GM23338 (cell line): ENCODE data around the gene DMD. TPM values are rescaled to one million over a fixed set of nuclear protein-coding genes. Genes with fewer than 3 reads are reported as not detected.

Experiments
- ATAC-seq: fragments of 200-7000 bp; cut with Tn5 transposase; 3 replicates; pipeline ENCODE4 v1.9.1; 2020
- DNase-seq: peaks from one replicate; pipeline ENCODE4 v3.0.0-alpha.2; 2015; ENCODE audit warnings: low spot score
- H2AFZ ChIP-seq: fragments of 200-600 bp; sonication (generic); 2 replicates; pipeline ENCODE4 v1.8.0; 2016; ENCODE audit warnings: antibody characterized with exemption, mild to moderate bottlenecking, moderate library complexity
- H3F3A ChIP-seq: fragments of 200-600 bp; sonication (generic); replicated peaks from 2 replicates; pipeline ENCODE4 v1.8.0; 2017; ENCODE audit warnings: antibody characterized with exemption, mixed run types, low read depth
- H3K27ac ChIP-seq: fragments of 200-600 bp; sonication (generic); 2 replicates; pipeline ENCODE4 v1.6.1; 2016; ENCODE audit warnings: low read depth
- H3K27me3 ChIP-seq: fragments of 200-600 bp; sonication (generic); 2 replicates; pipeline ENCODE4 v1.8.0; 2016; ENCODE audit warnings: mild to moderate bottlenecking, mixed run types, moderate library complexity; ENCODE audit not compliant: insufficient read depth
- H3K36me3 ChIP-seq: fragments of 200-600 bp; sonication (generic); 2 replicates; pipeline ENCODE4 v1.8.0; 2016; ENCODE audit warnings: mild to moderate bottlenecking; ENCODE audit not compliant: insufficient read depth
- H3K4me1 ChIP-seq: fragments of 200-600 bp; sonication (generic); 2 replicates; pipeline ENCODE4 v1.8.0; 2016; ENCODE audit warnings: mild to moderate bottlenecking, moderate library complexity; ENCODE audit not compliant: insufficient read depth
- H3K4me2 ChIP-seq: fragments of 200-600 bp; sonication (generic); 2 replicates; pipeline ENCODE4 v1.7.1; 2017; ENCODE audit warnings: mixed run types
- H3K4me3 ChIP-seq: fragments of 200-600 bp; sonication (generic); 2 replicates; pipeline ENCODE4 v1.6.1; 2016; ENCODE audit warnings: mixed run types
- H3K79me2 ChIP-seq: fragments of 200-600 bp; sonication (generic); replicated peaks from 2 replicates; pipeline ENCODE4 v1.8.0; 2017; ENCODE audit warnings: mild to moderate bottlenecking; ENCODE audit not compliant: insufficient read depth
- H3K9me2 ChIP-seq: fragments of 200-600 bp; sonication (generic); 2 replicates; pipeline ENCODE4 v1.8.0; 2017; ENCODE audit not compliant: insufficient read depth
- H4K20me1 ChIP-seq: fragments of 200-600 bp; sonication (generic); replicated peaks from 2 replicates; pipeline ENCODE4 v1.8.0; 2017; ENCODE audit warnings: mild to moderate bottlenecking; ENCODE audit not compliant: insufficient read depth
- H3K27ac Mint-ChIP-seq: 2 replicates; pipeline ENCODE4 v1.8.0; 2020; ENCODE audit warnings: inconsistent platforms, mild to moderate bottlenecking, moderate library complexity, mixed read lengths
- H3K27me3 Mint-ChIP-seq: 3 replicates; pipeline ENCODE4 v1.8.0; 2022; ENCODE audit warnings: low read depth, mild to moderate bottlenecking, moderate library complexity, mixed read lengths, inconsistent platforms; ENCODE audit not compliant: insufficient read depth, poor library complexity
- H3K36me3 Mint-ChIP-seq: 3 replicates; pipeline ENCODE4 v1.8.0; 2021; ENCODE audit warnings: low read depth, mild to moderate bottlenecking, inconsistent platforms, moderate library complexity, mixed read lengths
- H3K4me1 Mint-ChIP-seq: 3 replicates; pipeline ENCODE4 v1.8.0; 2020; ENCODE audit warnings: mild to moderate bottlenecking, inconsistent platforms, mixed read lengths
- H3K4me3 Mint-ChIP-seq: 3 replicates; pipeline ENCODE4 v1.8.0; 2021; ENCODE audit warnings: moderate library complexity, mild to moderate bottlenecking, inconsistent platforms, mixed read lengths
- H3K9me3 Mint-ChIP-seq: 3 replicates; pipeline ENCODE4 v1.8.0; 2020; ENCODE audit warnings: moderate library complexity, mild to moderate bottlenecking, inconsistent platforms, mixed read lengths
- EZH2 ChIP-seq: fragments of 200-600 bp; sonication (generic); IDR thresholded peaks from one replicate; pipeline ENCODE4 v1.8.0; 2017; ENCODE audit warnings: antibody characterized with exemption, mild to moderate bottlenecking, low read depth; ENCODE audit not compliant: unreplicated experiment
- JUNB ChIP-seq: IDR thresholded peaks from one replicate; pipeline ENCODE4 v1.6.1; 2016; ENCODE audit warnings: antibody characterized with exemption; ENCODE audit not compliant: unreplicated experiment
- NANOG ChIP-seq: IDR thresholded peaks from 2 replicates; pipeline ENCODE4 v1.6.1; 2016; ENCODE audit warnings: antibody characterized with exemption, borderline replicate concordance
- POLR2AphosphoS5 ChIP-seq: IDR thresholded peaks from 2 replicates; pipeline ENCODE4 v1.6.1; 2016; ENCODE audit warnings: antibody characterized with exemption, low read depth
- STAT1 ChIP-seq: IDR thresholded peaks from one replicate; pipeline ENCODE4 v1.6.1; 2016; ENCODE audit warnings: antibody characterized with exemption; ENCODE audit not compliant: unreplicated experiment
- polyA plus RNA-seq: library from polyadenylated mRNA; unstranded; fragments of >200 nt; fragmentation: Nextera tagmentation; extraction: Ambion mirVana; gene quantifications from 2 replicates; pipeline ENCODE4 v1.2.1, GENCODE V29; 2016
- total RNA-seq: library from RNA; depleted of rRNA; stranded (reverse); fragments of >200 nt; shearing (Covaris generic); gene quantifications from 2 replicates; pipeline ENCODE4 v1.2.3, GENCODE V29; 2014
- TF ChIP-seq, protein P1 (sequence below): IDR thresholded peaks from one replicate; pipeline ENCODE4 v1.6.1; 2018; ENCODE audit warnings: antibody characterized with exemption; ENCODE audit not compliant: unreplicated experiment
- TF ChIP-seq, protein P2 (sequence below), 2 experiments: fragments of 200-600 bp in 1 of 2; sonication (generic) in 1 of 2; conservative IDR thresholded peaks; 2 replicates each; pipeline versions ENCODE4 v1.5.1 to v1.6.1; 2016 to 2017; ENCODE audit warnings: antibody characterized with exemption in 2 of 2, low read depth in 2 of 2, mild to moderate bottlenecking in 2 of 2, moderate library complexity in 1 of 2
- TF ChIP-seq, protein P3 (sequence below): IDR thresholded peaks from 2 replicates; pipeline ENCODE4 v1.6.1; 2016; ENCODE audit warnings: antibody characterized with exemption

Gene DMD
- total and polyA plus RNA-seq, 2 experiments from 2014 or later, result 4.5 to 7.6 TPM

DNA sequence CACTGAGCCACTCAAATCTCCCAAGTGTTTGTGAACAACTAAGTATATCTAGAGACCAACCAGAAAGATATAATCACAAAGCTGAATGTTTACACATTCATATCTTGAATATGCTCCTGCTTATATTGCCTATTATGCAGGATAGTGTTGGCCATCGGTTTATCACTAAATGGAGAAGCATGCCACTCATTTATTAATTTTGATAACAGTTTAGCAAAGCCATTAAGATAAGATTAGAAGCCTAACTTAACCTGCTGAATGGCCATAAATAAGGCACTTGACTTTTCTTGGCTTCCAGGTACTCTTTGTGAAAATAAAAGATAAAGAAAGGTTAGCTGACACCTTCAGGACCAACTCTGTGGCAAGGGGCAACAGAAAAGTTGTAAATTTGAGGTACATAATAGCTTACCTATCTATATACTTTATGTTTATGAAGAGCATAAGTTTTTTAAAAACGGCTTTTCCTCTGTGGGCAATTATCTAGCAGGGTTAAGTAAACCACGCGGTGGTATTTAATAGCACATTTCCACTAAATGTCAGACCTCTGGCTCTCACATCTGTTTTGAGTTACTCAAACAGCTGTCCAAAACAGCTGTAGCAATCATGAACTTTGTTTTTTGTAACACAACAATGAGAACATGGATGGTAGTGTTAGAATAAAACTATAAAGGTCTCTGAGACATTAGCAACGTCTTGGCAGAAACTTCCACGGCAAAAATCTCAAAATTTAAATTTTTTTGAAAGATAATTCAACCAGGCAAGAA lies 2080.7 kb downstream of the DMD start:
- no peaks in the 10 kb centered on the region for H3K9me3 Mint-ChIP-seq
- no peak overlapping the region for H3K4me3 Mint-ChIP-seq
- TF ChIP-seq STAT1 (no peak), EZH2 (no peak), NANOG (no peak), POLR2AphosphoS5 (no peak)
- TF ChIP-seq, protein P1, sequence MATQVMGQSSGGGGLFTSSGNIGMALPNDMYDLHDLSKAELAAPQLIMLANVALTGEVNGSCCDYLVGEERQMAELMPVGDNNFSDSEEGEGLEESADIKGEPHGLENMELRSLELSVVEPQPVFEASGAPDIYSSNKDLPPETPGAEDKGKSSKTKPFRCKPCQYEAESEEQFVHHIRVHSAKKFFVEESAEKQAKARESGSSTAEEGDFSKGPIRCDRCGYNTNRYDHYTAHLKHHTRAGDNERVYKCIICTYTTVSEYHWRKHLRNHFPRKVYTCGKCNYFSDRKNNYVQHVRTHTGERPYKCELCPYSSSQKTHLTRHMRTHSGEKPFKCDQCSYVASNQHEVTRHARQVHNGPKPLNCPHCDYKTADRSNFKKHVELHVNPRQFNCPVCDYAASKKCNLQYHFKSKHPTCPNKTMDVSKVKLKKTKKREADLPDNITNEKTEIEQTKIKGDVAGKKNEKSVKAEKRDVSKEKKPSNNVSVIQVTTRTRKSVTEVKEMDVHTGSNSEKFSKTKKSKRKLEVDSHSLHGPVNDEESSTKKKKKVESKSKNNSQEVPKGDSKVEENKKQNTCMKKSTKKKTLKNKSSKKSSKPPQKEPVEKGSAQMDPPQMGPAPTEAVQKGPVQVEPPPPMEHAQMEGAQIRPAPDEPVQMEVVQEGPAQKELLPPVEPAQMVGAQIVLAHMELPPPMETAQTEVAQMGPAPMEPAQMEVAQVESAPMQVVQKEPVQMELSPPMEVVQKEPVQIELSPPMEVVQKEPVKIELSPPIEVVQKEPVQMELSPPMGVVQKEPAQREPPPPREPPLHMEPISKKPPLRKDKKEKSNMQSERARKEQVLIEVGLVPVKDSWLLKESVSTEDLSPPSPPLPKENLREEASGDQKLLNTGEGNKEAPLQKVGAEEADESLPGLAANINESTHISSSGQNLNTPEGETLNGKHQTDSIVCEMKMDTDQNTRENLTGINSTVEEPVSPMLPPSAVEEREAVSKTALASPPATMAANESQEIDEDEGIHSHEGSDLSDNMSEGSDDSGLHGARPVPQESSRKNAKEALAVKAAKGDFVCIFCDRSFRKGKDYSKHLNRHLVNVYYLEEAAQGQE, result no peak
- TF ChIP-seq, protein P2, sequence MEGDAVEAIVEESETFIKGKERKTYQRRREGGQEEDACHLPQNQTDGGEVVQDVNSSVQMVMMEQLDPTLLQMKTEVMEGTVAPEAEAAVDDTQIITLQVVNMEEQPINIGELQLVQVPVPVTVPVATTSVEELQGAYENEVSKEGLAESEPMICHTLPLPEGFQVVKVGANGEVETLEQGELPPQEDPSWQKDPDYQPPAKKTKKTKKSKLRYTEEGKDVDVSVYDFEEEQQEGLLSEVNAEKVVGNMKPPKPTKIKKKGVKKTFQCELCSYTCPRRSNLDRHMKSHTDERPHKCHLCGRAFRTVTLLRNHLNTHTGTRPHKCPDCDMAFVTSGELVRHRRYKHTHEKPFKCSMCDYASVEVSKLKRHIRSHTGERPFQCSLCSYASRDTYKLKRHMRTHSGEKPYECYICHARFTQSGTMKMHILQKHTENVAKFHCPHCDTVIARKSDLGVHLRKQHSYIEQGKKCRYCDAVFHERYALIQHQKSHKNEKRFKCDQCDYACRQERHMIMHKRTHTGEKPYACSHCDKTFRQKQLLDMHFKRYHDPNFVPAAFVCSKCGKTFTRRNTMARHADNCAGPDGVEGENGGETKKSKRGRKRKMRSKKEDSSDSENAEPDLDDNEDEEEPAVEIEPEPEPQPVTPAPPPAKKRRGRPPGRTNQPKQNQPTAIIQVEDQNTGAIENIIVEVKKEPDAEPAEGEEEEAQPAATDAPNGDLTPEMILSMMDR (conservative IDR thresholded peaks at IDR 0.05; ENCODE audit: low read depth in 2 of 2), result no peak
- TF ChIP-seq, protein P3, sequence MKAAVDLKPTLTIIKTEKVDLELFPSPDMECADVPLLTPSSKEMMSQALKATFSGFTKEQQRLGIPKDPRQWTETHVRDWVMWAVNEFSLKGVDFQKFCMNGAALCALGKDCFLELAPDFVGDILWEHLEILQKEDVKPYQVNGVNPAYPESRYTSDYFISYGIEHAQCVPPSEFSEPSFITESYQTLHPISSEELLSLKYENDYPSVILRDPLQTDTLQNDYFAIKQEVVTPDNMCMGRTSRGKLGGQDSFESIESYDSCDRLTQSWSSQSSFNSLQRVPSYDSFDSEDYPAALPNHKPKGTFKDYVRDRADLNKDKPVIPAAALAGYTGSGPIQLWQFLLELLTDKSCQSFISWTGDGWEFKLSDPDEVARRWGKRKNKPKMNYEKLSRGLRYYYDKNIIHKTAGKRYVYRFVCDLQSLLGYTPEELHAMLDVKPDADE, result no peak
- no peak overlapping the region for H3K4me2 ChIP-seq
- H2AFZ ChIP-seq, result no peak overlapping the region
- no peaks in the 10 kb centered on the region for H3K79me2 ChIP-seq
- no peak overlapping the region for H3K4me3 ChIP-seq
- H3K36me3 Mint-ChIP-seq, result peaks cover 2% of the 10 kb centered on the region; the same call in 1 of the 3 replicates
- no peak overlapping the region for H3K27ac ChIP-seq
- peaks cover 4% of the 10 kb centered on the region; the same call in 1 of the 2 replicates for H3K4me1 ChIP-seq
- H3K27me3 Mint-ChIP-seq, result no peaks in the 10 kb centered on the region
- H4K20me1 ChIP-seq, result no peaks in the 10 kb centered on the region
- no peaks in the 10 kb centered on the region for H3K36me3 ChIP-seq
- no peak overlapping the region for H3K27ac Mint-ChIP-seq
- peaks cover 6% of the 10 kb centered on the region for H3K4me1 Mint-ChIP-seq
- ATAC-seq (no peak), DNase-seq (no peak)
- no peaks in the 10 kb centered on the region for H3K9me2 ChIP-seq
- no peaks in the 10 kb centered on the region for H3K27me3 ChIP-seq
- H3F3A ChIP-seq, result no peaks in the 10 kb centered on the region

DNA sequence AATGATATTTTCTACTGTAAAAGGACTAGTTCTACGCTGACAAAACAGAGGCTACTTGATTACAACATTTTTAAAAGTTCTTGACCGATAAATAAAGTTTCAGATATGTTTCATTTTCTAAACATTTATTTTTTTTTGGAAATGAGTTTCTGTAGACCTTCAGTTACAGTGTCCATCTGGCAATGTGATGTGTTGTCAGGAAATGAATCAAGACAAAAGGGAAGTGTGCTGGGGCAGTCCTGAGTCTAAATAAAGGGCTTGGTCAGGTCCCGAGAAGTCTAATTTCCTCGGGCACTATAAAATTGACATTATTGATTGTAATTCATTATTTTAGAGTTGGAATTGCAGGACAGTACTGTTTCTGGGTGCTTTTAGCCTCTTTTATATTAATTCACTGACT lies 2082.5 kb downstream of the DMD start:
- ATAC-seq, result no peak
- H3F3A ChIP-seq, result no peaks in the 10 kb centered on the region
- H3K4me1 Mint-ChIP-seq, result peaks cover 2% of the 10 kb centered on the region

More for the DNA sequence above, 2082.5 kb downstream of the DMD start:
- H3K79me2 ChIP-seq, result no peaks in the 10 kb centered on the region
- no peak for TF ChIP-seq JUNB
- DNase-seq, result no peak
- H2AFZ ChIP-seq, result no peak overlapping the region
- no peaks in the 10 kb centered on the region for H3K9me2 ChIP-seq
- H3K27me3 ChIP-seq, result no peaks in the 10 kb centered on the region
- no peaks in the 10 kb centered on the region for H4K20me1 ChIP-seq
- H3K36me3 ChIP-seq, result no peaks in the 10 kb centered on the region
- H3K4me1 ChIP-seq, result no peaks in the 10 kb centered on the region
- no peak overlapping the region for H3K4me3 Mint-ChIP-seq
- H3K4me3 ChIP-seq, result no peak overlapping the region
- no peak overlapping the region for H3K27ac ChIP-seq
- no peak overlapping the region for H3K4me2 ChIP-seq
- peaks cover 2% of the 10 kb centered on the region; the same call in 1 of the 3 replicates for H3K36me3 Mint-ChIP-seq
- no peaks in the 10 kb centered on the region for H3K9me3 Mint-ChIP-seq
- H3K27me3 Mint-ChIP-seq, result no peaks in the 10 kb centered on the region
- H3K27ac Mint-ChIP-seq, result no peak overlapping the region
